ENCODE results near the gene AAGAB. TPM values are rescaled to one million over a fixed set of nuclear protein-coding genes. Genes with fewer than 3 reads are reported as not detected.
"Not testable (repeated sequence)": the region's sequence is repeated elsewhere in the genome, so short reads cannot be mapped to it uniquely, and the experiment has no call there.

Gene AAGAB
- total RNA-seq (2014; rRNA removed; shearing (Covaris generic)) = 65.8 and 87.8 TPM in 2 replicates

- DNase-seq (ENCODE audit: low spot score) = peak; percentile 93
Observed at GRCh38 chr15:67254238-67255175, at the start of gene AAGAB, which contains the start of gene IQCH. Gene AAGAB, minus strand, starts transcription at chr15:67254661. Its CDS starts 30 bp downstream, at chr15:67254631. Gene IQCH, plus strand, starts transcription at chr15:67254786. Its CDS starts 111 bp downstream, at chr15:67254897.

GRCh38 chr15:67303490-67304363, 49.3 kb upstream of the AAGAB start:
- DNase-seq (ENCODE audit: low spot score) = peak; percentile 54

- no peak for DNase-seq (ENCODE audit: low spot score)
Observed at GRCh38 chr15:67300266-67301025, 46.0 kb upstream of the AAGAB start.

GRCh38 chr15:67296684-67297083, 42.2 kb upstream of the AAGAB start:
- DNase-seq (ENCODE audit: low spot score) = no peak

GRCh38 chr15:67296188-67296587, 41.7 kb upstream of the AAGAB start:
- DNase-seq (ENCODE audit: low spot score) = no peak

GRCh38 chr15:67290319-67290718, 35.9 kb upstream of the AAGAB start:
- no peak for DNase-seq (ENCODE audit: low spot score)

- DNase-seq (ENCODE audit: low spot score) = not testable (repeated sequence)
Observed at GRCh38 chr15:67286400-67286799, 31.9 kb upstream of the AAGAB start.

- DNase-seq (ENCODE audit: low spot score) = not testable (repeated sequence)
Observed at GRCh38 chr15:67285625-67286024, 31.2 kb upstream of the AAGAB start.

- DNase-seq (ENCODE audit: low spot score) = no peak
Observed at GRCh38 chr15:67281714-67282113, 27.3 kb upstream of the AAGAB start.

- no peak for DNase-seq (ENCODE audit: low spot score)
Observed at GRCh38 chr15:67280217-67280616, 25.8 kb upstream of the AAGAB start.

GRCh38 chr15:67276666-67277065, 22.2 kb upstream of the AAGAB start:
- no peak for DNase-seq (ENCODE audit: low spot score)

- no peak for DNase-seq (ENCODE audit: low spot score)
Observed at GRCh38 chr15:67274236-67274635, 19.8 kb upstream of the AAGAB start.

- no peak for DNase-seq (ENCODE audit: low spot score)
Observed at GRCh38 chr15:67267951-67268941, 13.8 kb upstream of the AAGAB start.

GRCh38 chr15:67267440-67267839, 13.0 kb upstream of the AAGAB start:
- DNase-seq (ENCODE audit: low spot score) = no peak

GRCh38 chr15:67266870-67267269, 12.4 kb upstream of the AAGAB start:
- DNase-seq (ENCODE audit: low spot score) = no peak

GRCh38 chr15:67259806-67260205, 5.3 kb upstream of the AAGAB start:
- no peak for DNase-seq (ENCODE audit: low spot score)

GRCh38 chr15:67259379-67259778, 4.9 kb upstream of the AAGAB start:
- DNase-seq (ENCODE audit: low spot score) = no peak

GRCh38 chr15:67258412-67258811, 4.0 kb upstream of the AAGAB start:
- not testable (repeated sequence) for DNase-seq (ENCODE audit: low spot score)

- no peak for DNase-seq (ENCODE audit: low spot score)
Observed at GRCh38 chr15:67256051-67256450, 1.6 kb upstream of the AAGAB start.

GRCh38 chr15:67253549-67254237, 768 bp downstream of the AAGAB start:
- DNase-seq (ENCODE audit: low spot score) = no peak

Measured in H4 (cell line).